HG03521 (cell line): ENCODE measurements around the gene KCNH3.
A peak's percentile ranks its signal among the peaks of the same experiment; 100 is the strongest.

Source experiments
- ATAC-seq: cut with Tn5 transposase; IDR thresholded peaks from one replicate; pipeline ENCODE4 v1.9.1; 2021; ENCODE audit warnings: mild to moderate bottlenecking, moderate library complexity; ENCODE audit not compliant: unreplicated experiment

KCNH3 gene

DNA sequence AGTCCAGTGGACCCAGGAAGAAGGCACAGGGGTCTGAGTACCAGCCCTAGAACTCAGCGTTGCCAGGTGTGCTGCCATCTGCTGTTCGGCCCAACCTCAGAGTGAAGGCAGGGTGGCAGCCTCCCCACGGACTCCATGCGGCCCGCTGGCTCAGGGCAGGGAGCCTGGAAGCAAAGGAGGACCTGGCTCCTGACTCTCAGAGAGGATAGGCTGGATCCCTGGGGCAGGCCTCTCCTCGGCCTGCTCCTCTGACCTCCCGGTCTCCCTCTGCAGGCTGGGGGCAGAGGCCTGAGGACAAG, 19.0 kb downstream of the KCNH3 start:
- no peak for ATAC-seq

DNA sequence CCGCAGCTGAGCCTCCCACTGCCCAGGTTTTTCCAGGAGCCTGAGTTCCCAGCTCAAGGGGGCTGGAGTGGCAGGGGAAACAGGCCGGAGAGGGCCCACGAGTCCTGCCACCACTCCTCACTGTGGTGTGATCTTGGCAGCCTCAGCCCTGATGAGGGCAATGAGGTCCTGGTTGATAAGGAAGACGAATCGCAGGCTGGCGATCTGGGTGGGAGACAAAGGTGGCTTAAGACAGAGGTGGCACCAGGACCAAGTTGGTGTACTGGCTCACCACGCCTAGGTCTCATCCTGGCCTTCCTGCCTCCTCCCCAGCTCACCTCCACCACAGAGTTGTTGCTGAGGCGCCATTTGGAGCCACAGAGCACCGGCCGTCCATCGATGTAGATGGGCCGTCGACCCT, 19.7 kb downstream of the KCNH3 start:
- ATAC-seq: no peak

DNA sequence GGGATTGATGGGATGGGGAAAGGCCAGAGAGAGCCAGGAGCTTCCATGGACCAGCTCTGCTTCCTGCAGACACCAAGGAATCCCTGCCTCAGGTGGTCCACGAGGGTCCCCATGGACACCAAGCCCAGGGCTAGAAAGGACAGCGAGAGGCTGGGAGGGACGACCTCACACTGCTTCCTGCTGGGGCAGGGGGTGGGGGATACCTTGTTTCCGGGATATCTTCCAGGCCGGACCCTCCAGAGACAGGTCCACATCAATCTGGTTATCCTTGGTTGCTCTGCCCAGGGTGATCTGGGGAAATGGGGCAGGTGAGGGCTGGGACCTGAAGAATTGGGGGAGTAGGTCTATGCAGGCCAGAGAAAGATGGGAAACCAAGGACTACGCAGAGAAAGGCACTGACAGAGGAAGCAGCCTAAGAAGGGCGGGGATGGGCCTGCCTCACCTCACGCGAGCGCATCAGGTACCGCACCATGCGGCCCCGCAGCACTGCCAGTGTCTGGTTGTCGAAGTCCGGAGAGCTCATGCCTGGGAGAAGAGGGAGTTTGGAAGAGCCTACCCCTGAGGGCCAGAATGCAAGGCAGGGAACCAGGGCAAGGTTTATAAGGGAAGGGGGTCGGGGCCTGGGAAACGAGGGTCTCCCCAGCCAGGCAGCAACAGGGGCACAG, 20.3 kb downstream of the KCNH3 start:
- ATAC-seq: no peak

DNA sequence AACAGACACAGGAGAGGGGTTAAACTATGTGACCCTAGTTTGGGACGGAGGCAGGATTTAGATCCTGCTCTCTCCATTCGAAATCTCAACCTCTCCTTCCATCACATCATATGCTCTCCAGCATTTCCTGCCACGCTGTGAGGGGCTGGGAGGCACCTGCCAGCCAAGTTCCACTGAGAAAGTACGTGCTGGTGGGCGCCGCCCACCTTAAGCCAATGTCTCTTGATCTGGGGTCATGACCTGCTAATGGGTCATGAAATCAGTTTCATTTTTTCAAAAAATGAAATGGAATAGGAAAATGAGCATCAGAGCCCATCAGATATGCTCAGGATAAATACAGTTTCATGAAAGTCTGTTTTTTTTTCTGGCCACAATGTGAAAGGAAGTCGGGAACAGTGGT, 21.9 kb downstream of the KCNH3 start:
- ATAC-seq: no peak

DNA sequence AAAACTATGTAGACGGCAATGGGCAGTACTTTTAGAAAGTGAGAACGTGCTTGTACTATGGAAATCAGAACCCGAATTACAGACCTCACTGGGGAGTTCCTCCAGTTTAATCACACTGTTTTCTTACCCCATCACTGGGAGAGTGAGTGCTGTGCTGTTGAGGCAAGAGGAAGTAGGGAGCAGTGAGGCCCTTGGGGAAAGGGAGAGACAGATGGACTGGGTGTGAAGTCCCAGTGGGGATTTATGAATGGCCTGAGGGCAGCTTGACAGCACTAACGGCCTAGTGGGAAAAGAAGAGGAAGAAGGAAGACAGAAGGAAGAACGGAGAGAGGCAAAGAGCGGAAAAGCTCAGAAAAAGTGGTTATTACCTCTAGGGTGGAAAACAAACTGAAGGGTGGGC, 23.4 kb downstream of the KCNH3 start:
- ATAC-seq: no peak

DNA sequence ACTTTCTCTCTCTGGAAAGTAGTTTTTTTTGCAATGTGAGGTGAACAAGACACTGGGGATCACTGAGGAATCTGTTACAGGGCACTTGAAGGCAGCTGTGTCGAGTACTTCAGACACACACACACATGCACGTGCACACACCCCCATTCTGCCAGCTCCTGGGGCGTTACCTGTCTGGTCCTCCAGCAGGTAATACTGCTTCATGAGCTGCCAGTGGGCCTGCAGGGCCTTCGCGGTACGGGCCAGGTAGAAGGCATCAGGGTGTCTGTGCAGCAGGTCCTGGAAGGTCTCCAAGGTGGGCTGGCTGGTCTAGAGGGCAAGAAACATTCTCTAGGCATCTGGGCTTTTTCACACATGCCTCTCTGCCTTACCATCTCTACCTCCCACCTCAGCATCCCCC, 24.0 kb downstream of the KCNH3 start:
- no peak for ATAC-seq

DNA sequence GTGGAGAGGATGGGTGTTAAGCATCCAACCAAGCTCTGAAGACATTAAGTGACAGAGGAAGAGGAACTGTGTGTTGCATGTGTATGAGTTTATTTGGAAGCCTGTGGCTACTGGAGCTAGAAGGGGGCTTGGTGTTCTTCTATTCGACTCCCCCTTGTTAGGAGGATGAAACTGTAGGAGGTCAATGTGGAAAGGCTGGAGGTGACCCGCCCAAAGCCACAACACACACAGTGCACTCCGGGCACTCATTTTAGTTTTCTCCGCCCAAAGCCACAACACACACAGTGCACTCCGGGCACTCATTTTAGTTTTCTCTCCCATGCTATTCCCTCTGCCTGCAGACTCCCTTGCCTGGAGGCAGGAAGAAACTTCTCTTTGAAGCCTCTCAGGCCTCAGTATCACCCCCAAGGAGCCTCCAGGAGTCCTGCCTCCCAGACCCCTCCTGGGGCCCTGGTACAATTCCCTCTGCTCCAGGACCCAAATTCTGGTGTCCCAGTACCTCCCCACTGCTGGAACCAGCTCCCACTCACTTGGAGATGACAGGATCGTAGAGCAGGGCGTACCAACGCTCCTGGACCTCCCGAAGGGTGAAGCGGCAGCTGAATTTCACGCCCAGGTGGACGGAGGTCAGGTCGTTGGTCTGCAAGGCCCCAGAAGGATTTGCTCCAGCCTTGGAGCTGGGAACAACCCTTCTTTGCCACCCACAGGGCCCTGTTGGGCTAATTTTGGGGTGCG, 25.3 kb downstream of the KCNH3 start:
- ATAC-seq: no peak

DNA sequence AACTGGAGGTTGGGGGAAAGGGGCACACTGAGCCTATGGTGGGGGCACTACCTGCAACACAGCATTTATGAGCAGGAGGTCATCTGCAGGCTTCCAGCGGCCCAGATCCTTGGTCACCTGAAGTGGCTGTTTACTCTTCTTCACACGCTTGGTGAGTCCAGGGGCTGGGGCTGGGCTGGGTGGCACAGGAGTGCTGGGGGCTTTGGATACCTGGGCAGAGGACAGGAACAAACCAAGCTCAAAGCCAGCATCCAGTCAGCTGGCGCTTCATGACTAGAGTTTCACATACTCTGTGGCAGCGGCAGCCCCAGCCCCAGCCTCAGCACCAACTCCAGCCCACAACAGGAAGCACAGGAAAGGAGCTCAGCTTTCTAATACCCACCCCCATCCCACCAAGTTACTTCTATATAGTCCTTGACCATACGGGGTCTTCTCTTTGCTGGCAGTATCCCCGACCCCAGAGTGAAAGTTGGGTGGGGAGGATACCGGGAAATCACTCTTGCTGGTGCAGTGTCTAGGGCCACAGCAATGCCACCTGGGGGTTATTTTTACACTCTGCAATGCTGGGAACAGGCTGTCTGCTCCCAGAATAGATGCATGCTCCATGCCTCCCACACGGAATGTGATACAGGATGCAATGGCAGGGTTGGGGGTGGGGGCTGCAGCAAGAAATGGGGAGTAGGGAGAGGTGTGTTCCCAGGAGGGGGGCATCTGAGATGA, 26.0 kb downstream of the KCNH3 start:
- no peak for ATAC-seq

DNA sequence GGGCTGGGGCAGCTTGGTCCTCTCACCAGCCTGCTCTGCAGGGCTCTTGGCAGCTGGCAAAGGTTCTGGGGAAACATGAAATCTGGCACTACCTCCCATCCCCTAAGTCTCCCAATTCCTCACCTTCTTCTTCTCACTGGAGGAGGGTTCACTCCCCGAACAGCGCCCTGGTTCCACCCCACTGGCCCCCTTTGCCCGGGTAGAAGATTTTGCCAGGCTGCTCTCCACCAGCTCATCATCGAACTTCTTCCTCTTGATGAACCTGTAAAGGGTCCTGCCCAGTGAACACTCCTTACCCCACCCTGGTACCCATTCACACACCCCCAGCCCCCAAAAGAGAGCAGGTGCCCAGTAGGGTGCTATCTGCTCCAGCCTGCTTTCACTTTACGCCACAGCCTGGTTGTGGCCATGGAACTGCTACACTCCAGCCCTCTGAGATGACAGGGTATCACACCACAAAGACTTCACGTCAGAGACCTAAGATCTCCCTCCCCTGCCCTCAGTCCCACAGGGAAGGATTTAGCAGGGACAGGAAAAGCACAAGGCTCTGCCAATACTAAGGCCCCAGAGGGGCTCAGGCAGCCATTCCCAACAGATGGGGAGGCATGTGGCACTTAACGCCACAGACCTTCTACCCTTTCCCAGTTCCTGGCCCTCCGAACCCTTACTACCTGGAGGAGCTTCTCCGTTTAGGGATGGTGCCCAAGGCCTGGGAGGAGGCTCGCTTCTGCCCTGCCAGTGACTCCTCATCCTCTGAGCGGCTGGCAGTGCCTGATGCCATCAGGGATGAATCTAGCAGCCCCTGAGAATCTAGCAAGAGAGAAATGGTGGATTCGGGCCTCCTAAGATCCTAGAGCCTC, 26.8 kb downstream of the KCNH3 start:
- no peak for ATAC-seq

DNA sequence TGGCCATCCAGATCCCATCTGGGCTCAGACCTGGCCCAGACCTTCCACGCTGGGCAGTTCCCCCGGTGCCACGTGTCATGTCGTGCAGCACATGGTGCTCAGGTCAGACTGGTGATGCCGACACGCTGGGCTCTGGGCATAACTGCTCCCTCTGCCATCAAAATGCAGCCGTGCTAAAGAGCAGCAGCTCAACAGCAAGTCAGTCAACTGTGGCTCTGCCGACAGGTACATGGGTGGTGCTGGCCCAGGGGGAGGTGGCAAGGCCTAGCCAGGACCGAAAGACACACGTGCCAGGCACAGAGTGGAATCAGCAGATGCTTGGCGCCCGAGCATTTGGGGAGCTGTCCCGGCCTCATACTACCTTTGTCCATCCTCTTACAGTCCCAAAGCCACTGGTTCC, 27.5 kb downstream of the KCNH3 start:
- ATAC-seq: no peak

DNA sequence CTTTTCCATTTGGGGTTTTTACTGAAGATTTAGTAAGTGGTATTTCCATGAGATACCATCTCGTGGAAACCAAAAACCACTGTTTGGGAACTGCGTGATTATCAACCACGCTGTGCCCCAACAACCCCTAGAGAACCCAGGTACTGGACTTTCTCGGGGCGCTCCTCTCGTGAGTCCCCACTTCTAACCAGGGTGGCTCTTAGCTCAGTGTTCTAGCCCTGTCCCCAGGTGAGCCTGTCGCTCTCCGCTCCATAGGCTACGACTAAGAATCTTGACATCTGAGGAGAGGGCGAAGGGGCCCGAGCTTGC, 28.4 kb downstream of the KCNH3 start:
- no peak for ATAC-seq

DNA sequence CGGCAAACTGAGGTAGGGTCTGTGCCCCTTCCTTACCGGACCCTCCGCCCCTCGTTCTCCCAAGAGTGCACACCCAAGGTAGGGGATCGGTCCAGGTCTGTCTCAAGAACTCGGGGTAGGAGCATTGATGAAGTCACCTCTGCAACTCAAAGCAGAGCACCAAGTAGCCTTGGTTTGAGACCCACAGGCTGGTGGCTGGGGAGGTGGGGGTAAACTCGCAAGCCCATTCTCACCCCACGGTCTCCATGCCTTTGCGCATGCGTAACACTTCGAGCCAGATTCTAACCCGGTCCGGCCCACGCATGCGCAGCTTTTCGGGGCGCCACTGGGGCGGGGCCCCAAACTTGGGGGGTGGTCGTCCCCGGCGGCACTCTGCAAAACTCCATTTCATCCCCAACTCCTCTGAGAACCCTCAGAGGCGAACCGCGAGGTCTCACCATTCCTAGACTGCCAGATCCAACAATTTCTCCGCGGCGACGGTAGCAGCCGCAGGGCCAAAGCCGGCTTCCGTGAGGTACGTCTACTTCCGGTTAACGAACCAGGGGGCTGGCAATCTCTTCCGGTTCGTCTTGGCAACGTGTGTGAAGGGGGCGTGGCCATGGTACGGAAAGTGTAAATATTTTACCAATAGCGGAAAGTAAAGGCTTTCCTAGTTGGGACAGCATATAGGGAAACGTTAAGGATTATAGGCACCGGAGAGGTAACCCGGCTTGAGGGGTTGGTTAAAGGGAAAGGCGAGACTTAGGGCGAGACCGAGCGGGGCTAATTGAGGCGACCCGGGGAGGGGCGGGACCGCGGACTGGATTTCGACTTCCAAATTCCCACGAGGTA, 29.0 kb downstream of the KCNH3 start, which contains the start of gene MCRS1:
Gene MCRS1 (minus strand): TSS at position 532 of the 831 bp plus-strand sequence. CDS start 1,411 bp downstream, outside the sequence.
- ATAC-seq: peak; percentile 74

DNA sequence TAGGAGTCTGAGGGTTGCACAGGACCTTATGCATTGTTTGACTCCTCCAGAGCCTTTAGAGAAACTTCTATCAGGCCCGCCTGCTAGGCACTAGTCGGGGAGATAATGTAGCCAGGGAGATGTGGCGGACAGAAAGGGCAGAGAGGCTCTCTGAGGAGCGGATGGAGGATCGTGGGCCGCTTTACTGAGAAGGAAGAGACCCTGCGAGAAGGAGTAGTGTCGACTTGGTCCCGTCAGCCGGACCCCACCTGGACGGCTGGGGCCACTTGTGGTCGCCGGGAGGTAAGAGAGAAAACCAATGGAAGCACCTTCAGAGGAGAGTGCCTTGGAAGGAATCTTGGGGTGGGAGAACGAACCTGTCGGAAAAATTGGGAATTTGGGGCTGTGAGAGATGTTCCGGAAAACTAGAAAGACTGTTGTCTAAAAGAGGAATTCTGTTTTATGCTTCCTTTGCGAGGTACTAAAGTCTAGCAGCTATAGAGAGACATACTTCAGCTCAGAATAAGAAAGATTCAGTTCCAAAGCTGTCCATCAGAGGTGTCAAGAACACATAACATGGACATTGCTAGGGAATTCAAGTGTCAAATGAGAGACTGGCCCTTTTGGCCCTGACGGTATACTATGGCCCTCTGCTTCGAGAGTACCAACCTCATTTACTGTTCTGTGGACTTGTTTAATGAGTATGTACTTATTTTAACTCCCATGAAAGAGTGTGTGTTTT, 29.8 kb downstream of the KCNH3 start:
- ATAC-seq: no peak

DNA sequence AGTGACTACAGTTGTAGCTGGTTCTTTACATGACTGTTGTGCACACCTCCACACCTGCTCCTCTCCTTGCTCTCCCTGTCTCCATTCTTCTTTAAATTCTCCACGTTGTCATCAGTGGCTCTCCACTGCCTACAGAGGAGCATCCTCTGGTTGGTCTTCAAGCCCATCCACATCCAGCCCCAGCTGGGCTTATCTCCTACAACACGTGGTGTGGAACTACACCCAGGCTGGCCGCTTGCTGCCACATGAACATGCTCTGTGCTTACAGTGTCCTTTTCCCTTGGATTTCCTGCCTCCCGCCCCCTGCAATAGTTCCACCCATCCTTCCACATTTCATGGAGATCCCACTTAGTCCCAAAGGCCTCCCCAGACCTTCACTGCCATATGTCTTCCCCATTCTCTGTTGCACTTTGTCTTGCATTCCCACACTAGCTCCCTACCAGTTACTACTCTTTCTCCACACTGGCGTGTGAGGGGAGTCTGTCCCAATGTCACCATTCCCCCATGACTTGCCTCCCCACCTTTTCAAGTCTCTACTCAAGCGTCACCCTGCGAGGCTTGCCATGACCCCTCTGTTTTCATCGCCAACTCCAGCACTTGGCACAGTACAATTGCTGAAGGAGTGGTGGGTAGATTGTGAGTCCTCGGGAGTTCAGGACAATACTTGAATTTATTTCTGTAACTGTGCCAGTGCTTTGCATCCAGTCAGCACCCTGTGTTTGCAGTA, 38.9 kb downstream of the KCNH3 start:
- ATAC-seq: no peak

DNA sequence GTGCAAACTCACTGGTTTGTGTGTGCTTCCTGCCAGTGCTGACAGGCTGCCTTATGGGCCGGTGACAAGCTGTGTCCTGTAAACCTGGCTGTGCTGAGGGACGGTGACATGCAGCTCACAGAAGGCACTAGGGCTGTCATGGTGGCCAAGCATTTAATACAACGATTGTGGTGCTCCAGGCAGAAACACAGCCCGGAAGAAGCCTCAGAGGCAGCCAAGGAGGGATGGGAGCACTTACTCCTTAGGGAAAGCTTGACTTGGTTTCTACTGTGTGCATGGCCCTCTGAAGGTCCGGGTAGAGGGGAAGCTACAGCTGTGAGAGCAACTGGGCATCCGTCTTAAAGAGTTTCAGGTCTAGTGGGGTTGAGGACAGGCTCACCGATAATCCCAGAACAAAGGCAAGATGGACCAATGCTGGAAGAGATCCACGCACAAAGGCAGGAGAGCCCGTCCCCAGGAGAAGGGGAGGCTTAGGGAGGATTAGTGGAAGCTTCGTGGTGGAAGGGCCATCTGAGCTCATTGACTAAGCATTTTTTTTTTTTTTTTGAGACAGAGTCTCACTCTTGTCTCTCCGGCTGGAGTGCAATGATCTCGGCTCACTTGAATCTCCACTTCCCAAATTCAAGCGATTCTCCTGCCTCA, 39.8 kb downstream of the KCNH3 start:
- no peak for ATAC-seq

DNA sequence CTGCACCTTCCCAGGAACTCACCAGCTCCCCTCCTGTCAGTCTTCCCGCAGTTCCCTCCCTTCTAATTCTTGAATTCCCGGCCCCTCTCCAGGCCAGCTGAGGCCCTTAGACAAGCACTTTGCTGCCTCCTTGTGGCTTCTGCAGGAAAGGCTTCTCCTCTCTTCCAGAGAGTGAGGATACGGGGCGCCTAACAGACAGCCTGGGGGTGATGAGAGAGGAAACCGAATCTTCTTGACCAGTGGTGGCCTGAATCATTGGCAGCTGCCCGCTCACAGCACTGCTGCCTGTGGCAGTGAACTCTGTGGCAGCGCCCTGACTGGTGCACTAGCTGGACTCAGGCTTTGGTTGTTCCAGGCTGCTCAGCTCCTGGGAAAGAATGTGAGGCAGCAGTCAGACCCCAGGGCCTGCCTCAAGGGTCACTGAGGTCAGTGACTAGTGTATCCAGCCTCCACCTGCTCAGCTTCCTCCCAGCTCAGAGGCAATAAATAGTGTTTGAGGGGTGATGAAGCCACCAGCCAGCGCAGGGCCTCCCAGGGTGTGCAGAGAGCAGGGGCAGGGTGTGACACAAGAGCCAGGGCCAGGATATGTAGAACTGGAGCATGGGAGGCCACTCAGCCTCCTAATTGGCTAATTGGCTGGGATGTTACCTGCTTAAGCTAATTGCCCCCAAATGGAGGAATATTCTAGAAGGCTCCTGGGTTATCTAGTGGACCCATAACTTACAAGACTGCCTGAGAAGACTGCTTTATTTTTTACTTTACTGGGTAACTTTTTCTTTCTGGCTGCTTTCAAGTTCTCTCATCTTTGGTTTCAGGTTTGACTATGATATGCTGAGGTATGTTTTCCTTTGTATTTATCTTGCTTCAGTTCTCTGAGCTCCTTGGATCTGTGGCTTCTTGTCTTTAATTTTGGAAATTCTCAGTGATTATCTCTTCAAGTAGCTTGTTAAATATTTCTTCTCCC, 42.0 kb downstream of the KCNH3 start:
- no peak for ATAC-seq

DNA sequence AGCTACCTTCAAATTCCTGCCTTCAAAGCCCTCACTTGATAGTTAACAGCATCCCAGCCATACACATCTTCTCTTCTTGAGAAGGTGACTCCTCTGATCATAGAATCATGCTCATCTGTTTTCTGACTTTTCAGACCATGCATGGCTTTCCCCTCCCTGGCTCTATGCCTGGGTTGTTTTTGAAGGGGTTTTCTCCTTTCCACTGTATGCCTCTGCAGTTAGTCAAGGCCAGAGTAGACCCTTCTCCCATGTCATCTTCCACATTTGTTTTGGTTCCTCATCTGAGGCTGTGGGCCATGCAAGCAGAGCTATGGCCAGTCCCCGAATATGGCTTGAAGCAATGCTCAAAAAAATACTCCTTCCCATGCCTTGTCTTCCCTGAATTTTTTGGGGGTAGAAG, 43.4 kb downstream of the KCNH3 start:
- ATAC-seq: no peak

DNA sequence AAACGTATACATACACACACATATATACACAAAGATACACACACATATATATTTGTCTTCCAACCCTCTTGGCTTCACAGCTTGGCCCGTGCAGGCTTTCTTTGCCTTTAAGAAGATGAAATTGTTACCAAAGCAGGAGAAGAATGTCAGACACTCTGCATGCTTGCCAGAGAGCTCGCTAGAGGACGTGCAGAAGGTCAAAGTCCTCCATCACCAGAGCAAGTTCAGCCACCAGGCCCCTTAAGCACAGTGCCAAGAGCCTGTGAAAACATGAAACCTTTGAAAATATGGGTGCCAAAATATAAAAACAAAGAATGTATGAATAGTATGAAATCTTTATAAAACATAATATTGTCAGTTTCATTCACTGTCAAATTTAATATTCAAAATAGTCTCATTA, 44.0 kb downstream of the KCNH3 start:
- ATAC-seq: no peak
